ENCODE results near the gene GTF2F1.
A peak's percentile ranks its signal among the peaks of the same experiment; 100 is the strongest.
"Not testable (repeated sequence)": the region's sequence is repeated elsewhere in the genome, so short reads cannot be mapped to it uniquely, and the experiment has no call there.

The GTF2F1 gene

DNA sequence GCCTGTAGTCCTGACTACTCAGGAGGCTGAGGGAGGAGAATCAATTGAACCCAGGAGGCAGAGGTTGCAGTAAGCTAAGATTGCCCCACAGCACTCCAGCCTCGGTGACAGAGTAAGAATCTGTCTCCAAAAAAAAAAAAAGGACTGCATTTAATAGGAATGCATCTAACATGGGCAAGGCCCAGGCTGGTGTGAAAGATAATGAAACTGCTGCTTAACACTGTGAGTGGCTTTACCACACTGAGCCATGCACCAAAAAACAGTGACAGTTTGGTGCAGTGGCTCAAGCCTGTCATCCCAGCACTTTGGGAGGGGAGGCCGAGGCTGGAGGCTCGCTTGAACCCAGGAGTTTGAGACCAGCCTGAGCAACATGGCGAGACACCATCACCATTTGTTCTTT, 8.6 kb downstream of the GTF2F1 start:
- DNase-seq (ENCODE audit: low spot score): no peak

DNA sequence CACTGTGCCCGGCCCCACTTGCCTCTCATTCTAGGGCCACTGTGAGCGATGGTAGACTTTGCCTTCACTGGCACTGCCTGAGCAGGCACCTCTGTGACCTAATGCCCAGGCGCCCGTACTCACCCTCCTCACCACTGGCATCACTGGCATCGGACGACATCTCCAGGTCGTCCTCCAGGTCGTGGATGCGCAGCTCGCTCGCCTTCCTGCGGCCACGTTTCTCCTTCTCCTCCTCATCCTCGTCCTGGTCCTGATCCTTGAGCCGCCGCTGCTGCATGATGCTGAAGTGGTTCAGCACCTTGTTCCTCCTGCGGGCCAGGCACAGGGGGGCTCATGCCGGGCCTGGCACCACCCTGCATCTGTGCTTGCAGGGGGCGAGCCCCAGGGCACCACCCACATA, 9.8 kb downstream of the GTF2F1 start:
- no peak for DNase-seq (ENCODE audit: low spot score)

DNA sequence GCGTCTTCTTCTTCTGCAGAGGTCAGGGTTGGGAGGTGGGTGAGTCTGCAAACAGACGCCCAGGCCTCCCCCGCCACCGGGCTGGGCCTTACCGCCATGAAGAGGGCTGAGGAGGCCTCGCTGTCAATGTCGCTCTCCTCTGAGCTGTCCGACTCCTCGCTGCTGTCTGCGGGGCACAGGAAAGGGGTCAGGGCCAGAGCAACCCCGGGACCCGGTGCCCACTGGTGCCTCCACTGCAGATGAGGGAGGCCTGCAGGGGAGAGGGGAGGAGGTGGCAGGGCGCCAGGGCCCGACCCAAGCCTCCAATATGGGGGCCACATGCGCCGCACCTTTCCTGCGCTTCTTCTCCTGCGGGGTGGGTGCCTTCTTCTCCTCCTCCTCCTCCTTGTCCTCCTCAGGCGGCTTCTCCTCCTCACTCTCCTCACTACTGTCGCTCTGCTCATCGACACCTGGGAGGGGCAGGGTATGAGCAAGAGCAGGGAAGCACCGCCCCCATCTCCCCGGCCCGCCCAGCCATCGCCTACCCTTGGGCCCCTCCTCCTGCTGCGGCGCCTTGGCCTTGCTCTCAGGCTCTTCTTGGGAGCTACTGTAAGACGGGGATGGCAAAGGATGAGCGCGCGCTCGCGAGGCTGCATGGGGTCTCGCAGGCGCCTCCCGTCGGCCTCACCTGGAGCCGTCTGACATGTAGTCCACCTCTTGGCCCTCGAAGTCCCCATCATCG, 11.8 kb downstream of the GTF2F1 start:
- DNase-seq (ENCODE audit: low spot score): no peak

DNA sequence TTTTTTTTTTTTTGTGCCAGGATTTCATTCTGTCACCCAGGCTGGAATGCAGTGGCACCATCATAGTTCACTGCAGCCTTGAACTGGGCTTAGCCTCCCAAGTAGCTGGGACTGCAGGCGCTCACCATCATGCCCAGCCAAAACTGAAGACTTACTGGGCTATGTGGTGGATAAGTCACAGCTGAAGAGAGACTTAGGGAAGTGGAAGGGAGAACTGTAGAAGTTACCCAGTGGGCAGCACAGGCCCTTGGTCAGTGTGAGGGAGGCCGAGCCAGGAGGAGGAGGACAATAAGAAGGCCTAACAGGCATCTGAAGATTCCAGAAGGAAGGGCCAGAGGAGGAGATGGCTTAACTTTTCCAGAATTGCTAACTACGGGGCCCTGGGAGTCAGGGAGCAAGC, 13.2 kb downstream of the GTF2F1 start:
- DNase-seq (ENCODE audit: low spot score): no peak

DNA sequence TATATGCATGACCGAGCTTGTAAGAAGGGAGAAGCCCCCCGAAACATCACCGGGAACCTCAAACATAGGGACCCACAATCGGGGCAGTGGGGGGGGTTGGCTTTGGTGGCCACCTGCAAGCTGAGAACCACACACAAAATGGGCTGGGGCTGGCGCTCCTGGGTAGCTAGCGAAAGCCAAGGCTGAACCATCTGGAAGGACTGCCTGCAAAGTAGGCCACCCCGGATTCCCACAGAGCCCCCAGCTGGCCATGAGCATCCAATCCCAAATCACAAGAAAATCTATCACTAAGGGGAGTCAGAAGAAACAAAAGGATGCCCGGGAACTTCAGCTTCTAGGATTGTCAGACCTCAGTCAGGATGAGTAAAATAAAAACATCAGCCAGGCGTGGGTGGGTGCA, 14.5 kb downstream of the GTF2F1 start:
- DNase-seq (ENCODE audit: low spot score): no peak

DNA sequence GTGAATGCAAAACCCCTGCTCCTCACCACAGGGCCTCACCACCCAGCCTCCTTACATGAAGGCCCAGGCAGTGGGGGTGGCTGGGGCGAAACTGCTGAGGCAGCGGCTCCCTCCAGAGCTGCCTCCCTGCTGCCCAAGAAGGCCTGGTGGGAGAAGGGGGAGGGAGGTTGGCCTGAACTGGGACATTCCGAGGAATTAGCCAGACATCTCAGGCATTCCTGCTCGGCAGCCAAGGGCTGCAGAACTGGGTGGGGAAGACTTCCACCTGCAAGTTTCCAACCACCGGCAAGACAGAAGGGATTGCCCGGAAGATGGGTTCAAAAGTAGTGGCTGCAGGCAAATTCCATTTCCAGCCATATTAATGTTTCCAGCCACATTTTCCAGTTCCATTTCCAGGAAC, 14.9 kb downstream of the GTF2F1 start:
- DNase-seq (ENCODE audit: low spot score): no peak

DNA sequence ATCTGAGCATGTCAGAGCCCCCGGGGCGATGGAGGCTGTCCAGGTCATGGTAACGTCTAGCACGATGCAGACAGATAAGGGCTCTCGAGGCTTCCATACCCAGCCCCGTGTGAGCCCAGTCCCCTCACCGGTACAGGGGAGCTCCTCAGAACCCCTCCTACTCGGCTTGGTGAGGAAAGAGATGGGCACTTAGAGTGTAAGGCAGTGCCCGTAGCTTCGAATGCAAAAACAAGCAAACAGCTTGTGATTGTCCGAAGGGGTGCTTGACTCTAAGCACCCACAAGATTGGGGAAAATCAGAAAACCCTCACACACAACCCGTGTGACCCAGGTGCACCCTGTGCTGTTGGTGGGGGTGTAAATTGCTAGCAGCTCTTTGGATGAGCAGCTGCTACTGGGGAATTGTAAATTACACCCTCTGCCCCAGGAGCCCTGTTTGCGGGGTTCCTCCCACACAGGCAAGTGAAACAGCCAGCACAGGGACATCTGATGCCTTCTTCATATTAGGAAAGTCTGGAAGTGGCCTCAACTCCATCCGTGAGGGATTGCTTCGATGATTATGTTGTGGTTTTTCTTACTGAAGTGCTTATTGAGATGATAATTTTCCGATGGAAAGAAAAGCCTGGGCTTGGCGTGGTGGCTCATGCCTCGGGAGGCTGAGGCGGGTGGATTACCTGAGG, 16.3 kb downstream of the GTF2F1 start:
- no peak for DNase-seq (ENCODE audit: low spot score)

DNA sequence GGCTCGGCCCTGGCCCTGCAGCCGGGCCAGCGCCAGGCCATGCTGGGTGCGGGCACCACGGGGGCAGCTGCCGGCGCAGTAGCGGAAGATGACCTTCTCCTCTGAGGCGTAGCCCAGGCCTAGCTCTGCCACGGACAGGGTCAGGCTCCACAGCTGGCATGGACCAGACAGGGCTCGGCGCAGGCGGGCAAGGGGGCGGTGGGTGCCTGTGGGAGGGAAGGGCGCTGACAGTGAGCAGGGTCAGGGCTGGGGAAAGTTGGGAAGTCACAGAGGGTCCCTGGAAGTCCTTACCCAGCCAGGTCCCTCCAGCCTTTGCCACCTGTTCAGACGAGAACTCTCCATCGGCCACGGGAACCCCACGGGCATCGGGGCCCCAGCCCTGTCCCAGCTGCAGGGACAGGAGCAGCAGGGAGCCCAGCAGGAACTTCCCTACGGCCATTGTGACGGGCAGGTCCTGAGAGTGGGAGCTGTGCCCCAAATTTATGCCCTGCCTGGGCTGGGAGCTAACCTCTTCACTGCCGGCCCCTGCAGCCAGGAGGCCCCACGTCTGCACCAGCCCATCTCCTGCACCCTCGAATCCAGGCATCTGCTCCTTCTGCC, 17.5 kb downstream of the GTF2F1 start, which contains the start of gene PSPN:
Gene PSPN (minus strand): TSS at position 523 of the 600 bp plus-strand sequence. CDS start 84 bp downstream, at position 439.
- DNase-seq (ENCODE audit: low spot score): no peak

DNA sequence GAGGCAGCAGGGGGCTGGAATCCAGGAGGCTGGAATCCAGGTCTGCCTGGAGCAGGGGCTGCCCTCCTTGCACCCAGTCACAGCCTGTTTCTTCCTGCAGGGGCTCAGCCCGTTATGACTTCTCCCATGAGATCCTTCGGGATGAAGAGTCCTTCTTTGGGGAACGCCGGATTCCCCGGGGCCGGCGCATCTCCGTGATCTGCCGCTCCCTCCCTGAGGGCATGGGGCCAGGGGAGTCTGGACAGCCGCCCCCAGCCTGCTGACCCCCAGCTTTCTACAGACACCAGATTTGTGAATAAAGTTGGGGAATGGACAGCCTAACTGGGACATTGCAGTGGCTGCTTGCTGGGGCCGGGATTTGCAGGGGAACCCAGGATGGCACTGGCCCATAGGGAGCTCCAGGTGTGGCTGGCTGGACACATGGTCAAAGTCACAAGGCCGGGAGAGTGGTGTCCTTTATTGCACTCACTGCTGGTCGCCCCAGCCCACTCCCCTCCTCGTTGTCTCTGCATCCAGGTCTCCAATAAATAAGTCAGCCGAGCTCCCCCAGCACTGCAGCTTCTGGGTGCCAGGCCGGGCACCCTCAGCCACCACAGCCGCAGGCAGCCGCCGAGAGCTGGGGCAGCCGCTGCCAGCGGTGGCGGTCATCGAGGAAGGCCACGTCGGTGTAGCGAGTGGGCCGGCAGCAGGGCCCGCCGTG, 18.1 kb downstream of the GTF2F1 start:
- DNase-seq (ENCODE audit: low spot score): no peak

DNA sequence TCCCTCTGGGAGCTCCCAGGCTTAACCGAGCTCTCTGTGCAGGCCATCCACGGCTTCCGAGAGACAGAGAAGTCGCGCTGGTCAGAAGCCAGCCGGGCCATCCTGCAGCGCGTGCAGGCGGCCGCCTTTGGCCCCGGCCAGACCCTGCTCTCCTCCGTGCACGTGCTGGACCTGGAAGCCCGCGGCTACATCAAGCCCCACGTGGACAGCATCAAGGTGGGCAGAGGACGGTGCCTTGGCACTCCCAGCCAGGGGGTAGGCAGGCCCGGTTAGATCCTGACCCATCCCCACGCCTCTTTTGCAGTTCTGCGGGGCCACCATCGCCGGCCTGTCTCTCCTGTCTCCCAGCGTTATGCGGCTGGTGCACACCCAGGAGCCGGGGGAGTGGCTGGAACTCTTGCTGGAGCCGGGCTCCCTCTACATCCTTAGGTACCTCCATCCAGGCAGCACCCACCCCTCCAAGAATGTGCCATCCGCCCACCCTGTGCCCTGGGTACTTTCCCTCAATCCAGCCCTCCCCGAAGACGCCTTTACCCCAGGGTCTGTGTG, 18.7 kb downstream of the GTF2F1 start:
- no peak for DNase-seq (ENCODE audit: low spot score)

DNA sequence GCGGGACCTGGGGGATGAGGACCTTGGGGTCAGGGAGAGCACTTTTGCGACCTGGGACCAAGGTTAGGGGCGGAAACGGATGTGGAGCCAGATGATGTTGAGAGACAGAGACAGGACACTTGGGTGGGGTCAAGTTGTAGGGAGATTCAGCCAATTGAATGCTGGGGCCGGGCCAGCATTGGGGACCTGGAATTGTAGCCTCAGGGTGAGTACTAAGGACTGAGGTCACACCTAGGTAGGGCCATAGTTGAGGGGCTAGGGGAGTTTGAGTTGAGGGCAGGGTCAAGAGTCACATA, 19.2 kb downstream of the GTF2F1 start:
- no peak for DNase-seq (ENCODE audit: low spot score)

DNA sequence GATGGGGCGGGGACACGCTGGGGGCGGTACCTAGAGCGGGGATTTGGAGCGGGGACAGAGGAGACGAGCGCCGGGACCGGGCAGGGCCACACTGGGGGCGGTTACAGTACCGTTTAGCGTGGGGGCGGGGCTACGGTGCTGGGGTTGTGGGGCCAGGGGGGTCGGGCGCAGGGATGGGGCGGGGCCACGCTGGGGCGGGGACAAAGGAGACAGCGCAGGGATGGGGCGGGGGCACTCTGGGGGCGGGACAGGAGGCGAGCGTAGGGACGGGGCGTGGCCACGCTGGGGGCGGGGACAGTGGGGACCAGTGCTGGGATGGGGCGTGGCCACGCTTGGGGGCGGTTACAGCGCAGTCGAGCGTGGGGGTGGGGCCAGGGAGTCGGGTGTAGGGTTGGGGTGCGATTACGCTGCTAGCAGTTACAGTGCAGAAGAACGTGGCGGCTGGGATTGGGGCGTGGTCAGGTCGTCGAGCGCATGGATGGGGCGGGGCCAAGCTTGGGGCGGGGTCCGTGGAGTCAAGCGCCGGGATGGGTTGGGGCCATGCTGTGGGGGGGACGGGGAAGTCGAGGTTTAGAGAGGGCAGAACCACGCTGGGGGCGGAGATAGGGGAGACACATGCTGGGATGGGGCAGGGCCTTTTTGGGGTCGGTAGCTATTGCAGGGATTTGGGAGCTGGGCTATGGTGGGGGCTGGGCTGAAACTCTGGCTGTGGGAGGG, 19.7 kb downstream of the GTF2F1 start:
- peak; percentile 100 for DNase-seq (ENCODE audit: low spot score)

DNA sequence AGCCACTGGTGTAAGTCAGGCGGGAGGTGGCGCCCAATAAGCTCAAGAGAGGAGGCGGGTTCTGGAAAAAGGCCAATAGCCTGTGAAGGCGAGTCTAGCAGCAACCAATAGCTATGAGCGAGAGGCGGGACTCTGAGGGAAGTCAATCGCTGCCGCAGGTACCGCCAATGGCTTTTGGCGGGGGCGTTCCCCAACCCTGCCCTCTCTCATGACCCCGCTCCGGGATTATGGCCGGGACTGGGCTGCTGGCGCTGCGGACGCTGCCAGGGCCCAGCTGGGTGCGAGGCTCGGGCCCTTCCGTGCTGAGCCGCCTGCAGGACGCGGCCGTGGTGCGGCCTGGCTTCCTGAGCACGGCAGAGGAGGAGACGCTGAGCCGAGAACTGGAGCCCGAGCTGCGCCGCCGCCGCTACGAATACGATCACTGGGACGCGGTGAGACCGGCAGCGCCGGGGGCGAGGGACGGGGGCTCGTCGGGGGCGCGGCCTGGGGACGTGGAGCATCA, 20.3 kb downstream of the GTF2F1 start, which contains the start of gene ALKBH7:
Gene ALKBH7 (plus strand): TSS at position 201 of the 502 bp plus-strand sequence. CDS start 27 bp downstream, at position 228.
- DNase-seq (ENCODE audit: low spot score): peak; percentile 96

DNA sequence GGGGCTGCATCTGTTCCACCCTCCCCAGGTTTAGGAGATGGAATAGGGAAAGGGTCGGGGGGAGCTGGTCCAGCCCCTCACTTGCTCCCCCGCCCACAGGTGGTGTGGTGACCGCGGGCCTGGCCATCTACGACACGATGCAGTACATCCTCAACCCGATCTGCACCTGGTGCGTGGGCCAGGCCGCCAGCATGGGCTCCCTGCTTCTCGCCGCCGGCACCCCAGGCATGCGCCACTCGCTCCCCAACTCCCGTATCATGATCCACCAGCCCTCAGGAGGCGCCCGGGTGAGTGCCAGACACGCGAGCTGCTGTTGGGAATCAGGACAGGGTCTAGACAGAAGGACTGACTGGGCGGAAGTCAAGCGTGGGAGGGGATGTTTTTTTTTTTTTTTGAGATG, 28.6 kb downstream of the GTF2F1 start:
- no peak for DNase-seq (ENCODE audit: low spot score)

DNA sequence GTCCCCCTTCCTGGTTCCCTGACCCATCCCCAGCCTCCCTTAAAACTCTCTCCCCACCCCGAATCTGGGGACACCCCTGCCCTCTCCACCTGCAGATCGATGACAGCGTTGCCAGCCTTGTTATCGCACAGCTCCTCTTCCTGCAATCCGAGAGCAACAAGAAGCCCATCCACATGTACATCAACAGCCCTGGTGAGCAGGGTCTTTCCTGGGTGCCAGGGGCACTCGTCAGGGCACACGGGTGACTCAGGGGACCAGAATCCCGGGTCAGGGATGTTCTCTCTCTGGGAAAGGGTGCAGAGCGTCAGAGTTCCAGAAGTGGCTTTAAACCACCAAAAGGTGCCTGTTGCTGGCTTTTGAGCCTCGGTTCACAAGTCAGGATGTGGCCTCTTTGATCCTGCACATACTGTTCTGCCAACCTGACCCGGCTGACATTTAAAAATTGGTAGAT, 30.6 kb downstream of the GTF2F1 start:
- no peak for DNase-seq (ENCODE audit: low spot score)

DNA sequence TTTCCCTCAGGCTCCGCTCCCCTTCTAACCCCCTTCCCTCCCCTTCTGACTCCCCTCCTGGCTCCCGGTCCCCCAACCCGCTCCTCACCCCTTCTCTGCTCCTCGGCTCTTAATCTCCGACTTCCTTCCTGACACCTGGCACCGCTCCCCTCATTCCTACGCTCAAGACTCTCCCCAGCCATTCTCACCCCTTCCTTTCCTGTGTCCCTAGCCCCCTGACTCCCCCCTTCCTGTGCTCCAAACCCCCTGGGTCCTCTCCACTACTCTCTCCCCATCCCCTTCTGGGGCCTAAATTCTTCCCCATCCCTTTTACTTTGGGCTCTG, 31.0 kb downstream of the GTF2F1 start:
- DNase-seq (ENCODE audit: low spot score): no peak

DNA sequence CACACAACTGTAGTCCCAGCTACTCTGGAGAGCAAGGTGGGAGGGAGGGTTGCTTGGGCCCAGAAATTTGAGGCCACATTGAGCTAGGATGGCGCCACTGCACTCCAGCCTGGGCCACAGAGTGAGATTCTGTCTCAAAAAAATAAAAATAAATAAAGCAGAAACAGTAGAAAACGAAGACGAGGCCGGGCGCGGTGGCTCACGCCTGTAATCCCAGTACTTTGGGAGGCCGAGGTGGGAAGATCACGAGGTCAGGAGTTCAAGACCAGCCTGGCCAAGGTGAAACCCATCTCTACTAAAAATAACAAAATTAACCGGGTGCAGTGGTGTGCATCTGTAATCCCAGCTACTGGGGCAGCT, 32.1 kb downstream of the GTF2F1 start:
- not testable (repeated sequence) for DNase-seq (ENCODE audit: low spot score)

DNA sequence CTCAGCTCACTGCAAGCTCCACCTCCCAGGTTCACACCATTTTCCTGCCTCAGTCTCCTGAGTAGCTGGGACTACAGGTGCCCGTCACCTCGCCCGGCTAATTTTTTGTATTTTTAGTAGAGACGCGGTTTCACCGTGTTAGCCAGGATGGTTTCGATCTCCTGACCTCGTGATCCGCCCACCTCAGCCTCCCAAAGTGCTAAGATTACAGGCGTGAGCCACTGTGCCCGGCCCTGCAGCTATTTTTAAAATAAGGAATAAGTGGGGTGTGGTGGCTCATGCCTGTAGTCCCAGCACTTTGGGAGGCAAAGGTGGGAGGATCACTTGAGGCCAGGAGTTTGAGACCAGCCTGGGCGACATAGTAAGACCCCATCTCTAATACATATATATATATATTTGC, 32.5 kb downstream of the GTF2F1 start:
- not testable (repeated sequence) for DNase-seq (ENCODE audit: low spot score)

DNA sequence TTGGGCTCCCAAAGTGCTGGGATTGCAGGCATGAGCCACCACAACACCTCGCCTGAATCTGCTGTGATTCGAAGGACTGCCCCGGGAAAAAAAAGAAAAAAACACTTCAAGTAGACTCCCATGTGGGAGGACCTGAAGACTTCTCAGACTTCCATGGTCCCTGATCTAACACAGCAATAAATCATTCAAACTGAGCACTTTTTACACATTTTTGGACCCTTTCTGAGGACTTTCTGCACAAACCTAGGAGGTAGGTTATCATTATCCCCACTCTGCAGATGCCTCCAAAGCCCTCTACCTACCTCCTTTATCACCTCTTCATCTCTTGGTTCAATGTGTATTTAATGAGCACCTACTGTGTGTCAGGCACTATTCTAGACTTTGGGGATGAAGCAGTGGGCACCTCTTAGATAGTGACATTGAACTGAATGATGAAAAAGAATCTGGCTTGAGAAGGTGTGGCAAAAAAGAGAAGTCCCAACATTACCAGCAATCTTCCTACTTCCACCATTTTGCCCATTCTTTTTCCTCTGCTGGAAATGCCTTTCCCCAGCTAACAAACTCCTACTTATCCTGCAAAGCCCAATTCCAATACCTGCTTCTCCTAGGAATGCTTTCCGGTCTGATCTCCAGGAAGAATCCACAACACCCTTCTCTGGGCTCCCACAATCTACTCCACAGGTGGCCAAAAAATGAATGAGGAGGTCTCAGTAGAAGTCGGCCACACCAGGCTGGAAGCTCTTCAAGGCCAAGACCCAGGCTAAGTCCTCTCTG, 33.2 kb downstream of the GTF2F1 start:
- no peak for DNase-seq (ENCODE audit: low spot score)

DNA sequence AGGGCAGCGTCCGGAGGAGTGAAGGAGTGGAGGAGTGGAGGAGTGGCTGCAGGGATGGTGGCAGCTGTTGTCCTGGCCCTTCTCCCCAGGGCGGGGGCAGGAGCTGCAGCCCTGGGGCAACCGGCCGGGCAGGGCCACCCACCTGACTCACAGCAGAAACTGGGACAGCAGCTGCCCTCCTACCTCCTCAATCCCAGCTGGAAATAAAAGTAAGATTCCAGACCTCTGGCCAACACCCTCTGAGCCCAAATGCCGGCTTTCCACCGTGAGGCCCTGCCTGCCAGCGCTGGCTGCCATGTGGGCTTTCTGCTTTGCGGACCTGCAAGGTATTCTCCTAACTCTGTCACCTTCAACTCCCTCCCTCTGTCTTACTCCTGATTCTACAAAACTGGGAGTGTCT, 35.0 kb downstream of the GTF2F1 start:
- DNase-seq (ENCODE audit: low spot score): no peak

DNA sequence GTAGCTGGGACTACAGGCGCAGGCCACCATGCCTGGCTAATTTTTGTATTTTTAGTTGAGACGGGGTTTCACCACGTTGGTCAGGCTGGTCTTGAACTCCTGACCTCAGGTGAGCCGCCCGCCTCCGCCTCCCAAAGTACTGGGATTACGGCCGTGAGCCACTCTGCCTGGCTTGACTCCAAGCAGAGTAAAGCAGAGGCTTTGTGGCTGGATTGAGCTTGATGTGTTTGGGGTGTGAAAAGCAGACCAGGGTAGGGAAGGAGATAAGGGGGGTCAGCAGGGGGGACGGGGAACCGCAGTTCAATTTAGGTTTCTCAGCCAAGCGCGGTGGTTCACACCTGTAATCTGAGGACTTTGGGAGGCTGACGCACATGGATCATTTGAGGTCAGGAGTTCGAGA, 35.8 kb downstream of the GTF2F1 start:
- DNase-seq (ENCODE audit: low spot score): no peak
